IMR-90 (cell line): ENCODE measurements around the gene POU2F2. TPM values are rescaled to one million over a fixed set of nuclear protein-coding genes. Genes with fewer than 3 reads are reported as not detected.

ENCODE experiments used
- ATAC-seq: fragments of 200-7000 bp; cut with Tn5 transposase; 2 replicates; pipeline ENCODE4 v1.9.1; 2020; ENCODE audit warnings: low read depth, mild to moderate bottlenecking, moderate library complexity
- BruUV-seq: library from RNA; stranded (reverse); fragments of 400-500 nt; replicated peaks from 2 replicates; lab custom pipeline; 2021; lab: Mats Ljungman, UMichigan
- CTCF ChIA-PET: fragments of 300-600 bp; formaldehyde crosslinking; extraction: SDS; loops from one replicate; lab custom pipeline; 2021; ENCODE audit warnings: antibody characterized with exemption; lab: Yijun Ruan, JAX
- POLR2A ChIA-PET: fragments of 300-600 bp; sonication (Branson Sonifier 250); formaldehyde crosslinking; loops from one replicate; lab custom pipeline; 2022; ENCODE audit warnings: antibody characterized with exemption; ENCODE audit not compliant: unreplicated experiment; lab: Charles Lee
- DNase-seq: peaks from one replicate; pipeline ENCODE4 v3.0.0; 2013
- H2AFZ ChIP-seq: replicated peaks from 2 replicates; pipeline ENCODE3; 2013; ENCODE audit warnings: low read length, mild to moderate bottlenecking; ENCODE audit not compliant: poor library complexity
- H2AK5ac ChIP-seq: 2 replicates; pipeline ENCODE4 v1.6.1; 2013; ENCODE audit warnings: low read depth, low read length, inconsistent platforms
- H2AK9ac ChIP-seq: replicated peaks from 2 replicates; pipeline ENCODE3; 2013; ENCODE audit warnings: mild to moderate bottlenecking, low read depth, low read length, moderate library complexity; ENCODE audit not compliant: poor library complexity
- H2BK120ac ChIP-seq: 2 replicates; pipeline ENCODE4 v1.6.1; 2013; ENCODE audit warnings: low read depth, low read length, inconsistent platforms
- H2BK15ac ChIP-seq: 3 replicates; pipeline ENCODE4 v1.6.1; 2013; ENCODE audit warnings: low read depth, low read length, inconsistent platforms
- H2BK20ac ChIP-seq: 2 replicates; pipeline ENCODE4 v1.6.1; 2013; ENCODE audit warnings: low read depth, mild to moderate bottlenecking, inconsistent platforms, low read length, moderate library complexity
- H2BK5ac ChIP-seq: 2 replicates; pipeline ENCODE4 v1.6.1; 2013; ENCODE audit warnings: mild to moderate bottlenecking, low read depth, low read length, inconsistent platforms; ENCODE audit not compliant: poor library complexity, severe bottlenecking
- H3K14ac ChIP-seq: replicated peaks from 2 replicates; pipeline ENCODE4 v1.6.1; 2013; ENCODE audit warnings: low read depth, low read length, inconsistent platforms
- H3K18ac ChIP-seq: 2 replicates; pipeline ENCODE4 v1.6.1; 2013; ENCODE audit warnings: low read depth, low read length, control low read depth
- H3K23ac ChIP-seq: 2 replicates; pipeline ENCODE4 v1.6.1; 2013; ENCODE audit warnings: low read depth, low read length, inconsistent platforms
- H3K27ac ChIP-seq: 2 replicates; pipeline ENCODE4 v1.5.1; 2013; ENCODE audit warnings: mild to moderate bottlenecking, control low read depth, low read length; ENCODE audit not compliant: insufficient read depth
- H3K27me3 ChIP-seq: 2 replicates; pipeline ENCODE4 v1.6.1; 2013; ENCODE audit warnings: low read length; ENCODE audit not compliant: control insufficient read depth, insufficient read depth
- H3K36me3 ChIP-seq: 2 replicates; pipeline ENCODE4 v1.6.1; 2013; ENCODE audit warnings: low read length, mixed read lengths; ENCODE audit not compliant: control insufficient read depth, insufficient read depth
- H3K4ac ChIP-seq: 2 replicates; pipeline ENCODE4 v1.6.1; 2013; ENCODE audit warnings: low read depth, low read length, inconsistent platforms
- H3K4me1 ChIP-seq: 2 replicates; pipeline ENCODE4 v1.6.1; 2013; ENCODE audit warnings: low read length, mixed read lengths; ENCODE audit not compliant: control insufficient read depth, insufficient read depth
- H3K4me2 ChIP-seq: 2 replicates; pipeline ENCODE4 v1.6.1; 2013; ENCODE audit warnings: low read depth, mild to moderate bottlenecking, control low read depth, low read length, moderate library complexity
- H3K4me3 ChIP-seq: 2 replicates; pipeline ENCODE4 v1.5.1; 2013; ENCODE audit warnings: low read depth, mild to moderate bottlenecking, control low read depth, low read length, moderate library complexity; ENCODE audit not compliant: insufficient read depth
- H3K56ac ChIP-seq: 2 replicates; pipeline ENCODE4 v1.6.1; 2013; ENCODE audit warnings: low read length, inconsistent platforms; ENCODE audit not compliant: insufficient read depth; ENCODE audit errors: extremely low read depth
- H3K79me1 ChIP-seq, 2 experiments: 2 replicates each; pipeline ENCODE4 v1.6.1; 2013; ENCODE audit warnings: low read length in 2 of 2, inconsistent platforms in 1 of 2, low read depth in 1 of 2
- H3K9ac ChIP-seq: 2 replicates; pipeline ENCODE4 v1.6.1; 2013; ENCODE audit warnings: low read depth, low read length, control low read depth
- H3K9me1 ChIP-seq: 2 replicates; pipeline ENCODE4 v1.6.1; 2013; ENCODE audit warnings: low read length, inconsistent platforms; ENCODE audit not compliant: insufficient read depth
- H3K9me3 ChIP-seq: 2 replicates; pipeline ENCODE4 v1.6.1; 2013; ENCODE audit warnings: low read length; ENCODE audit not compliant: control insufficient read depth, insufficient read depth
- H4K20me1 ChIP-seq: 2 replicates; pipeline ENCODE4 v1.6.1; 2013; ENCODE audit warnings: low read length, inconsistent platforms; ENCODE audit not compliant: insufficient read depth
- H4K5ac ChIP-seq: 2 replicates; pipeline ENCODE4 v1.6.1; 2013; ENCODE audit warnings: mild to moderate bottlenecking, low read depth, low read length, control low read depth
- H4K8ac ChIP-seq, 2 experiments: 2 replicates each; pipeline ENCODE4 v1.6.1; 2013; ENCODE audit warnings: low read depth in 2 of 2, low read length in 2 of 2, control low read depth in 1 of 2, inconsistent platforms in 1 of 2
- H4K91ac ChIP-seq: 2 replicates; pipeline ENCODE4 v1.6.1; 2013; ENCODE audit warnings: low read depth, low read length, inconsistent platforms; ENCODE audit not compliant: insufficient read depth
- BHLHE40 ChIP-seq: fragments of 150-350 bp; IDR thresholded peaks from 2 replicates; pipeline ENCODE4 v1.6.1; 2016; ENCODE audit warnings: mild to moderate bottlenecking, low read depth, low read length
- CEBPB ChIP-seq: IDR thresholded peaks from 2 replicates; pipeline ENCODE4 v1.6.1; 2012; ENCODE audit warnings: low read depth, low read length, improper control_type of control experiment
- CHD1 ChIP-seq: IDR thresholded peaks from 2 replicates; pipeline ENCODE4 v1.6.1; 2012; ENCODE audit warnings: low read depth, low read length, improper control_type of control experiment
- MAFK ChIP-seq: IDR thresholded peaks from 2 replicates; pipeline ENCODE4 v1.6.1; 2012; ENCODE audit warnings: low read depth, low read length, improper control_type of control experiment
- MAZ ChIP-seq: IDR thresholded peaks from 2 replicates; pipeline ENCODE4 v1.6.1; 2012; ENCODE audit warnings: low read depth, mild to moderate bottlenecking, low read length, improper control_type of control experiment, moderate library complexity, borderline replicate concordance
- MXI1 ChIP-seq: IDR thresholded peaks from 2 replicates; pipeline ENCODE4 v1.6.1; 2012; ENCODE audit warnings: low read depth, mild to moderate bottlenecking, low read length, moderate library complexity, borderline replicate concordance
- NFE2L2 ChIP-seq: fragments of 150-350 bp; IDR thresholded peaks from 2 replicates; pipeline ENCODE4 v1.6.1; 2016; ENCODE audit warnings: low read depth, mild to moderate bottlenecking, low read length
- POLR2A ChIP-seq: IDR thresholded peaks from 2 replicates; pipeline ENCODE4 v1.6.1; 2012; ENCODE audit warnings: mild to moderate bottlenecking, low read depth, low read length
- RAD21 ChIP-seq: IDR thresholded peaks from 2 replicates; pipeline ENCODE4 v1.6.1; 2012; ENCODE audit warnings: low read length, improper control_type of control experiment
- RCOR1 ChIP-seq: IDR thresholded peaks from 2 replicates; pipeline ENCODE4 v1.6.1; 2012; ENCODE audit warnings: mild to moderate bottlenecking, low read length, improper control_type of control experiment; ENCODE audit not compliant: insufficient replicate concordance
- RFX5 ChIP-seq: IDR thresholded peaks from 2 replicates; pipeline ENCODE4 v1.8.0; 2012; ENCODE audit warnings: low read depth, mild to moderate bottlenecking, low read length, moderate library complexity
- SMC3 ChIP-seq: fragments of 150-350 bp; IDR thresholded peaks from 2 replicates; pipeline ENCODE4 v1.6.1; 2016; ENCODE audit warnings: low read depth, mild to moderate bottlenecking, antibody characterized with exemption, low read length, moderate library complexity
- WGBS, 2 experiments: methylation state at CpG; one replicate each; pipeline versions ENCODE4 v1.1.5 to v1.1.7; 2013; ENCODE audit warnings: missing lambda C conversion rate in 2 of 2; ENCODE audit not compliant: insufficient read length in 1 of 2; ENCODE audit errors: extremely low coverage in 2 of 2; 5-methylcytosine and 5-hydroxymethylcytosine counted together
- dilution Hi-C: fragments of 300-500 bp; cut with HindIII; formaldehyde crosslinking; loops from one replicate; pipeline ENCODE4 v1.14.3; 2018; ENCODE audit warnings: low sequenced_read_pairs; ENCODE audit not compliant: unreplicated experiment
- in situ Hi-C: fragments of 300-500 bp; cut with MboI; formaldehyde crosslinking; loops from 3 replicates; pipeline ENCODE4 v1.14.3; 2019; ENCODE audit warnings: low sequenced_read_pairs, inconsistent platforms, mixed read lengths
- intact Hi-C: fragments of 100-400 bp; cut with micrococcal nuclease; formaldehyde crosslinking; loops from 2 replicates; pipeline ENCODE4 v1.10.0; 2022
- polyA plus RNA-seq, 3 experiments: library from polyadenylated mRNA; depleted of rRNA; stranded (reverse); fragments of >200 nt; gene quantifications; 2 replicates each; pipeline ENCODE4 v1.2.3, GENCODE V29; 2012; ENCODE audit warnings: low replicate concordance in 1 of 3
- total RNA-seq: library from RNA; depleted of rRNA; stranded (reverse); fragments of >200 nt; gene quantifications from 2 replicates; pipeline ENCODE4 v1.2.3, GENCODE V29; 2012
- TF ChIP-seq, protein P1 (sequence below): fragments of 150-350 bp; IDR thresholded peaks from 2 replicates; pipeline ENCODE4 v1.6.1; 2017; ENCODE audit warnings: mild to moderate bottlenecking, antibody characterized with exemption, low read length, low read depth
- TF ChIP-seq, protein P2 (sequence below): conservative IDR thresholded peaks from 2 replicates; pipeline ENCODE4 v1.5.1; 2012; ENCODE audit warnings: mild to moderate bottlenecking, low read depth, low read length, improper control_type of control experiment

Gene POU2F2
- total and polyA plus RNA-seq, 2 of the 4 experiments (the other 2 are of a cell fraction): 0.54 to 5.0 TPM

DNA sequence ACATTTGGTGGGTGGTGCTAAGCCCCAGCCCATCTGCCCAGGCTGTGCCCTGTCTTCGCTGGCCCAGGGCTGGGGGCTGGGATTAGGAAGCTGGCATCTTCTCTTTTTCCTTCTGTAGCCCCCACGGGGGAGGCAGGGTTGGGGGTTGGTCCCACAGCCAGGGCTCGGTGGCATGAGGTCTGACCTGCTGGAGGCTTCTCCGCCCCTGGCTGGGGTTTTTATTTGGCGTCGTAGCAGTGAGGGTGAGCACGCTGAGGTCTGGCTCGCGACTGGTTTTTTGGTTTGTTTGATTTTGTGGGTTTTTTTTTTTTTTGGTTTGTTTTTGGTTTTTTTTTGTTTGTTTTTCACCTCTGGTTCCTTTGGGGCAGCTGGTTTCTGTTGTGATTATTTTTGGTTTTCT, 41.6 kb downstream of the POU2F2 start:
- dilution Hi-C loops: no loop called here
- CTCF ChIA-PET: no interaction called here

More for the DNA sequence above, 41.6 kb downstream of the POU2F2 start:
- Histone ChIP-seq H3K4me1 (peaks cover 12% of the 10 kb centered on the region), H3K18ac (no peak overlapping the region), H2BK120ac (no peak overlapping the region), H2BK5ac (no peak overlapping the region), H3K36me3 (no peaks in the 10 kb centered on the region), H3K9me3 (no peaks in the 10 kb centered on the region), H3K27me3 (no peaks in the 10 kb centered on the region), H3K79me1 (peaks cover 0 to 15% of the 10 kb centered on the region in 2 experiments; a peak in 2 of 4 replicates), H3K4ac (no peak overlapping the region; the same call in 1 of the 2 replicates), H2AFZ (no peak overlapping the region), H3K4me2 (no peak overlapping the region), H3K56ac (no peak overlapping the region), H3K9ac (no peak overlapping the region), H4K5ac (no peak overlapping the region), H2BK15ac (no peak overlapping the region), H2BK20ac (no peak overlapping the region), H4K20me1 (no peaks in the 10 kb centered on the region), H3K27ac (no peak overlapping the region), H2AK5ac (no peak overlapping the region), H3K9me1 (peaks cover 10% of the 10 kb centered on the region), H2AK9ac (no peak overlapping the region), H3K14ac (no peak overlapping the region), H3K23ac (no peak overlapping the region), H3K4me3 (no peak overlapping the region), H4K91ac (no peak overlapping the region), H4K8ac (no peak overlapping the region)
- WGBS, 2 experiments: 81% methylated on average over 3 of the region's 9 CpGs; no CpG with 5 or more reads in 1 of the 2 experiments
- TF ChIP-seq, protein P1, sequence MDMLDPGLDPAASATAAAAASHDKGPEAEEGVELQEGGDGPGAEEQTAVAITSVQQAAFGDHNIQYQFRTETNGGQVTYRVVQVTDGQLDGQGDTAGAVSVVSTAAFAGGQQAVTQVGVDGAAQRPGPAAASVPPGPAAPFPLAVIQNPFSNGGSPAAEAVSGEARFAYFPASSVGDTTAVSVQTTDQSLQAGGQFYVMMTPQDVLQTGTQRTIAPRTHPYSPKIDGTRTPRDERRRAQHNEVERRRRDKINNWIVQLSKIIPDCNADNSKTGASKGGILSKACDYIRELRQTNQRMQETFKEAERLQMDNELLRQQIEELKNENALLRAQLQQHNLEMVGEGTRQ: no peak
- TF ChIP-seq BHLHE40 (no peak), CHD1 (no peak), POLR2A (no peak), SMC3 (no peak), MXI1 (no peak), RAD21 (no peak), RCOR1 (no peak), NFE2L2 (no peak), RFX5 (no peak), MAFK (no peak), CEBPB (no peak), MAZ (no peak)
- TF ChIP-seq, protein P2, sequence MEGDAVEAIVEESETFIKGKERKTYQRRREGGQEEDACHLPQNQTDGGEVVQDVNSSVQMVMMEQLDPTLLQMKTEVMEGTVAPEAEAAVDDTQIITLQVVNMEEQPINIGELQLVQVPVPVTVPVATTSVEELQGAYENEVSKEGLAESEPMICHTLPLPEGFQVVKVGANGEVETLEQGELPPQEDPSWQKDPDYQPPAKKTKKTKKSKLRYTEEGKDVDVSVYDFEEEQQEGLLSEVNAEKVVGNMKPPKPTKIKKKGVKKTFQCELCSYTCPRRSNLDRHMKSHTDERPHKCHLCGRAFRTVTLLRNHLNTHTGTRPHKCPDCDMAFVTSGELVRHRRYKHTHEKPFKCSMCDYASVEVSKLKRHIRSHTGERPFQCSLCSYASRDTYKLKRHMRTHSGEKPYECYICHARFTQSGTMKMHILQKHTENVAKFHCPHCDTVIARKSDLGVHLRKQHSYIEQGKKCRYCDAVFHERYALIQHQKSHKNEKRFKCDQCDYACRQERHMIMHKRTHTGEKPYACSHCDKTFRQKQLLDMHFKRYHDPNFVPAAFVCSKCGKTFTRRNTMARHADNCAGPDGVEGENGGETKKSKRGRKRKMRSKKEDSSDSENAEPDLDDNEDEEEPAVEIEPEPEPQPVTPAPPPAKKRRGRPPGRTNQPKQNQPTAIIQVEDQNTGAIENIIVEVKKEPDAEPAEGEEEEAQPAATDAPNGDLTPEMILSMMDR: no peak
- no peak for DNase-seq
- intact Hi-C loops: no loop called here
- in situ Hi-C loops: no loop called here
- no peak for ATAC-seq
- no TSS peak for BruUV-seq
- POLR2A ChIA-PET: no interaction called here
